ENCODE results near the gene SP7. TPM values are rescaled to one million over a fixed set of nuclear protein-coding genes. Genes with fewer than 3 reads are reported as not detected.

Gene SP7
- total and polyA plus RNA-seq, 9 of the 15 experiments (the other 6 are each of a cell fraction or from before 2014, with no cell fraction given): 0.04 TPM; not detected in 8

- TF ChIP-seq PYGO2 (tag; IDR thresholded peaks at IDR 0.05) (no peak), MTA3 (IDR thresholded peaks at IDR 0.05; ENCODE audit: borderline replicate concordance) (no peak), ERF (CRISPR knock-in tag; IDR thresholded peaks at IDR 0.05) (0 out of 2 replicates have a peak, but pooled peaks have one; percentile 38), POU5F1 (IDR thresholded peaks at IDR 0.05; ENCODE audit: borderline replicate concordance, low read depth, low read length, partially characterized antibody) (no peak), RBM14 (IDR thresholded peaks at IDR 0.05; ENCODE audit: borderline replicate concordance, insufficient read depth, low read depth, low read length) (no peak), ELF1 (tag; IDR thresholded peaks at IDR 0.05) (no peak), PKNOX1 (IDR thresholded peaks at IDR 0.05) (peak; percentile 29; the same call in 1 of the 2 replicates), TAF9B (IDR thresholded peaks at IDR 0.05; ENCODE audit: partially characterized antibody) (no peak), SMARCB1 (IDR thresholded peaks at IDR 0.05; ENCODE audit: insufficient read length, low read depth) (no peak), ELF4 (CRISPR knock-in tag; IDR thresholded peaks at IDR 0.05) (peak; percentile 65; the same call in 1 of the 2 replicates), STAG1 (CRISPR knock-in tag; IDR thresholded peaks at IDR 0.05; ENCODE audit: borderline replicate concordance) (peak; percentile 79; the same call in 1 of the 2 replicates), MYC (IDR thresholded peaks at IDR 0.05; ENCODE audit: low read depth, low read length) (no peak), MYC (CRISPR knock-in tag; IDR thresholded peaks at IDR 0.05; ENCODE audit: borderline replicate concordance, low read depth) (no peak), KLF6 (CRISPR knock-in tag; IDR thresholded peaks at IDR 0.05; ENCODE audit: borderline replicate concordance) (0 out of 2 replicates have a peak, but pooled peaks have one; percentile 37), NR4A1 (CRISPR knock-in tag; IDR thresholded peaks at IDR 0.05) (no peak), NR4A1 (tag; IDR thresholded peaks at IDR 0.05) (no peak), ZNF347 (CRISPR knock-in tag; IDR thresholded peaks at IDR 0.05; ENCODE audit: low read depth) (no peak), HDGF (IDR thresholded peaks at IDR 0.05) (0 out of 2 replicates have a peak, but pooled peaks have one; percentile 53), E2F8 (IDR thresholded peaks at IDR 0.05; ENCODE audit: low read depth, partially characterized antibody) (no peak), PTTG1 (tag; IDR thresholded peaks at IDR 0.05; ENCODE audit: low read depth) (no peak), OTX1 (CRISPR knock-in tag; IDR thresholded peaks at IDR 0.05) (0 out of 2 replicates have a peak, but pooled peaks have one; percentile 29), ZNF561 (CRISPR knock-in tag; conservative IDR thresholded peaks at IDR 0.05) (no peak), RCOR1 (IDR thresholded peaks at IDR 0.05; ENCODE audit: borderline replicate concordance in 1 of 2, low read depth in 2 of 2, low read length in 2 of 2) (peak in 1 of 2 experiments; percentile 32; a peak in 1 of 4 replicates), DIDO1 (tag; IDR thresholded peaks at IDR 0.05; ENCODE audit: low read depth) (no peak), CREM (IDR thresholded peaks at IDR 0.05; ENCODE audit: low read depth) (no peak), TOE1 (IDR thresholded peaks at IDR 0.05; ENCODE audit: borderline replicate concordance) (0 out of 2 replicates have a peak, but pooled peaks have one; percentile 26), TOE1 (CRISPR knock-in tag; IDR thresholded peaks at IDR 0.05; ENCODE audit: borderline replicate concordance, low read depth) (no peak)
Measured at GRCh38 chr12:53287741-53288216, 48.4 kb downstream of the SP7 start (continued).

All from K562 (cell line).